Heart left ventricle (tissue), 13 donors: ENCODE data around the gene SLC33A1.

ENCODE experiments used
- POLR2A ChIP-seq, 2 donors: fragments of 450-650 bp; IDR thresholded peaks; one replicate each; pipeline ENCODE4 v1.6.1; 2017; ENCODE audit warnings: antibody characterized with exemption in 2 of 2, mild to moderate bottlenecking in 2 of 2, moderate library complexity in 2 of 2
- TF ChIP-seq, protein P1 (sequence below), 12 donors: fragments of 200-600 bp; sonication (generic) in 4 of 12; IDR thresholded peaks; one replicate each; pipeline versions ENCODE4 v1.5.0 to v1.8.0; 2018 to 2022; ENCODE audit warnings: antibody characterized with exemption in 12 of 12, mild to moderate bottlenecking in 5 of 12
- donor health status: ischemic (EF 13 %, LVEDD 7.1; RV severe dilation, severe dysfunction).
- donor health status: DM: no; HTN: yes; CAD: no.
- donor health status: DM: no; HTN: no; CAD: no.
- donor health status: ischemic (EF 25% LVEDD 6.9; RV normal size, moderate dysfunction).
- donor health status: ischemic (EF 25% LVEDD 5.7; RV mildly dilated, moderate dysfunction).
- donor health status: ischemic (EF 35%, LVEDD 5.7; RV mildly dilated, moderate dysfunction).
- donor health status: nonischemic (EF 11% LVEDD 7.7; RV severe dilation, severe dysfunction).
- donor health status: DM: yes; HTN: yes; CAD: no.
- donor health status: PGD.
- donor health status: ischemic (EF 29% LVEDD 5.4; RV normal size, mild dysfunction).
- donor health status: nonischemic (EF 23%, LVEDD 6.1; RV moderate dilation, normal function).

DNA sequence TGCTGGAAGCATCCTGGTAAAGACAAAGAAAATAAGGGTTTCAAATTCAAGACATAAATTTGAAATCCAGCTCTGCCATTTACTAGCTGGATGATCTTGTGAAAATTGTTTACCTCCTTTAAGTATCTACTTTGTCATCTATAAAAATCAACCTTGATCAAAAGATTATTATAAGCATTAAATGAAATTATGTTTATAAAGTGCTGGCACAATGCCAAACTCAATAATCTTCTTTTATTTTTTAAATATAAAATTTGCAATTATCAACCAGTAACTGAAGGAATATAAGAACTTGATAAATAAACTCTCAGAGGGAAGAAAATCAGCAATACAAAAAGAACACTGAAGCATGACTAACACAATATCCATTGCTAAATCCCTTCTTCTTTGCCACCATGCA, 73.9 kb downstream of the SLC33A1 start:
- no peak for TF ChIP-seq POLR2A (IDR thresholded peaks at IDR 0.05)
- TF ChIP-seq, protein P1, sequence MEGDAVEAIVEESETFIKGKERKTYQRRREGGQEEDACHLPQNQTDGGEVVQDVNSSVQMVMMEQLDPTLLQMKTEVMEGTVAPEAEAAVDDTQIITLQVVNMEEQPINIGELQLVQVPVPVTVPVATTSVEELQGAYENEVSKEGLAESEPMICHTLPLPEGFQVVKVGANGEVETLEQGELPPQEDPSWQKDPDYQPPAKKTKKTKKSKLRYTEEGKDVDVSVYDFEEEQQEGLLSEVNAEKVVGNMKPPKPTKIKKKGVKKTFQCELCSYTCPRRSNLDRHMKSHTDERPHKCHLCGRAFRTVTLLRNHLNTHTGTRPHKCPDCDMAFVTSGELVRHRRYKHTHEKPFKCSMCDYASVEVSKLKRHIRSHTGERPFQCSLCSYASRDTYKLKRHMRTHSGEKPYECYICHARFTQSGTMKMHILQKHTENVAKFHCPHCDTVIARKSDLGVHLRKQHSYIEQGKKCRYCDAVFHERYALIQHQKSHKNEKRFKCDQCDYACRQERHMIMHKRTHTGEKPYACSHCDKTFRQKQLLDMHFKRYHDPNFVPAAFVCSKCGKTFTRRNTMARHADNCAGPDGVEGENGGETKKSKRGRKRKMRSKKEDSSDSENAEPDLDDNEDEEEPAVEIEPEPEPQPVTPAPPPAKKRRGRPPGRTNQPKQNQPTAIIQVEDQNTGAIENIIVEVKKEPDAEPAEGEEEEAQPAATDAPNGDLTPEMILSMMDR (IDR thresholded peaks at IDR 0.05): no peak
